OCI-LY7 (cell line): ENCODE data around the gene ZNF79.

Source experiments
- EZH2phosphoT487 ChIP-seq: fragments of 200-600 bp; sonication (generic); IDR thresholded peaks from 2 replicates; pipeline ENCODE4 v1.6.1; 2018; ENCODE audit warnings: low read depth, borderline replicate concordance, mild to moderate bottlenecking, mixed run types, antibody characterized with exemption, low read length, moderate library complexity, mixed read lengths
- TF ChIP-seq, protein P1 (sequence below): fragments of 200-600 bp; sonication (generic); conservative IDR thresholded peaks from 2 replicates; pipeline ENCODE4 v1.5.1; 2014; ENCODE audit warnings: mild to moderate bottlenecking, antibody characterized with exemption, low read length, moderate library complexity, mixed read lengths

DNA sequence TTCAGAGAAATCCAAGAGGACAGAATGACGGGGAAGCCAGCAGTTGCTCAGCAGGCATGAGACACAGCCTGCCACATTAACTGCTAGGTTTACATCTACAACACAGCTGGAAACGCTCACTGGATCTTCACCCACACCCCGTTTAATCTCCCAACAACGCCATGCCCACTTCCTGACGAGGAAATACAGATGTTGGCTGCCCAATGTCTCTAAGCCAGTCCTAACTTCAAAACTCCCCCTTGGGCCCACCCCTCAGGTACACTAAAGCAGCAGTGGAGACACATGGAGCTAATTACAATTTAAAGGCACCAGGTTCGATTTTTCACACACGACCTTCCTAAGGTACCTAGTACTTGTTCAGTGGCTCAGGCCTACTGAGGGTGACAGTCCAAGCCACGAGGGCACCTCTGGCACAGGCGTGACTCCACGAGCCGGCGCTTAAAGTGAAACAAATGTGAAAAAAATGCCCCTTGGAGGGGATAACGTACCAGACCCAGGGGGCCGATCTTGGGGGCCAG is 26.1 kb downstream of the ZNF79 start:
- TF ChIP-seq, protein P1, sequence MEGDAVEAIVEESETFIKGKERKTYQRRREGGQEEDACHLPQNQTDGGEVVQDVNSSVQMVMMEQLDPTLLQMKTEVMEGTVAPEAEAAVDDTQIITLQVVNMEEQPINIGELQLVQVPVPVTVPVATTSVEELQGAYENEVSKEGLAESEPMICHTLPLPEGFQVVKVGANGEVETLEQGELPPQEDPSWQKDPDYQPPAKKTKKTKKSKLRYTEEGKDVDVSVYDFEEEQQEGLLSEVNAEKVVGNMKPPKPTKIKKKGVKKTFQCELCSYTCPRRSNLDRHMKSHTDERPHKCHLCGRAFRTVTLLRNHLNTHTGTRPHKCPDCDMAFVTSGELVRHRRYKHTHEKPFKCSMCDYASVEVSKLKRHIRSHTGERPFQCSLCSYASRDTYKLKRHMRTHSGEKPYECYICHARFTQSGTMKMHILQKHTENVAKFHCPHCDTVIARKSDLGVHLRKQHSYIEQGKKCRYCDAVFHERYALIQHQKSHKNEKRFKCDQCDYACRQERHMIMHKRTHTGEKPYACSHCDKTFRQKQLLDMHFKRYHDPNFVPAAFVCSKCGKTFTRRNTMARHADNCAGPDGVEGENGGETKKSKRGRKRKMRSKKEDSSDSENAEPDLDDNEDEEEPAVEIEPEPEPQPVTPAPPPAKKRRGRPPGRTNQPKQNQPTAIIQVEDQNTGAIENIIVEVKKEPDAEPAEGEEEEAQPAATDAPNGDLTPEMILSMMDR: no peak
- no peak for TF ChIP-seq EZH2phosphoT487
